HPDE6-E6E7 (cell line): ENCODE measurements around the gene CNTNAP2.

Experiments
- DNase-seq: peaks from one replicate; pipeline ENCODE4 v3.0.0; 2011; ENCODE audit warnings: missing footprints; ENCODE audit errors: extremely low spot score

The CNTNAP2 gene

GRCh38 chr7:146296028-146296427 is 179.4 kb downstream of the CNTNAP2 start:
- DNase-seq = no peak

- DNase-seq = no peak
These were observed 198.4 kb downstream of the CNTNAP2 start for GRCh38 chr7:146314962-146315361.

DNA sequence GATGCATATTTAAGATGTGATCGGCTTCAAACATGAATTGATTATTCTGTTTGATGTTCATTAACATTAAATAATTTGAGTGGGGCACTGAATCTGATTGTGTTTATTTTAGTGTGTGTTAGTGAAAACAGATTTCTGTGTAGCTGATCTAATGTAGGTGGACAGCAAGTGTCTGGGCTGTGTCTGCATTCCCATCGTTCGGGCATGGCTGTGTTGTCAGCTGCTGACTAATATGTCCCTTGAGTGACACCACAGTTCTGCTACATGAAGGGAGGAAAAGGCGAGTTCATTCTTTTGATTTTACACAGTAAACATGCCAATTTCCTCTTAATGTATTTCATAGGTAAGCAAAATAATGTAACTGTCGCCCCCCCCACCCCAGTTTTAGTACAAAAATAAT is 203.0 kb downstream of the CNTNAP2 start:
- DNase-seq = no peak

GRCh38 chr7:146321301-146321700 is 204.7 kb downstream of the CNTNAP2 start:
- no peak for DNase-seq

GRCh38 chr7:146331369-146331768 is 214.8 kb downstream of the CNTNAP2 start:
- DNase-seq = no peak

DNA sequence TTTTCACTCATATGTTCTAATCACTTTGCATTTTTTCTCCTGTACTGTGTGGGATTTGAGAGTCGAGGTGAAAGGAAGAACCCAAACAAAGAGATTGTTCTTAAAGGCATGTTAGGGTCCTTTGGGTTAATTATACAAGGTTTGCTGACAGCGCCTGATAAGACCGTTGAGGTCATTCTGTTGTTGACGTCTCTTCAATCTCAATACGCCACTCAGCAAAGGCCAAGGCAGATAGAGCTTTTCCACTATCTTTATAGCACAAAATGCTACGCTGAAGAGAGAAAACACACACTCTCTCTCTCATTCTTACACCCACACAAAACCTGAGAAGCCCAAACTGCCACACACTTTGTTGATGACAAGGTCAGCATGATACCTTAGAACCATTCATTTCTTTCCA is 228.7 kb downstream of the CNTNAP2 start:
- DNase-seq = no peak

DNA sequence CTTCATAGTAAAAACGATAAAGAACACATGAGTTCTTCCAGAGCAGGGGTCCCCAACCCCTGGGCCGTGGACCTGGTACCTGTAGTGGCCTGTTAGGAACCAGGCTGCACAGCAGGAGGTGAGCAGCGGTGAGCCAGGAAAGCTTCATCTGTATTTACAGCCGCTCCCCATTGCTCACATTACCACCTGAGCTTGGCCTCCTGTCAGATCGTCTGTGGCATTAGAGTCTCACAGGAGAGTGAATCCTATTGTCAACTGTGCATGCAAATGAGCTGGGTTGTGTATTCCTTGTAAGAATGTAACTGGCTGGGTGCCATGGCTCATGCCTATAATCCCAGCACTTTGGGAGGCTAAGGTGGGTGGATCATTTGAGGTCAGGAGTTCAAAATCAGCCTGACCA is 229.5 kb downstream of the CNTNAP2 start:
- DNase-seq = no peak

- DNase-seq = no peak
These were observed 238.6 kb downstream of the CNTNAP2 start for GRCh38 chr7:146355216-146355615.

GRCh38 chr7:146359176-146359575 is 242.6 kb downstream of the CNTNAP2 start:
- no peak for DNase-seq

GRCh38 chr7:146366938-146367337 is 250.3 kb downstream of the CNTNAP2 start:
- no peak for DNase-seq

DNA sequence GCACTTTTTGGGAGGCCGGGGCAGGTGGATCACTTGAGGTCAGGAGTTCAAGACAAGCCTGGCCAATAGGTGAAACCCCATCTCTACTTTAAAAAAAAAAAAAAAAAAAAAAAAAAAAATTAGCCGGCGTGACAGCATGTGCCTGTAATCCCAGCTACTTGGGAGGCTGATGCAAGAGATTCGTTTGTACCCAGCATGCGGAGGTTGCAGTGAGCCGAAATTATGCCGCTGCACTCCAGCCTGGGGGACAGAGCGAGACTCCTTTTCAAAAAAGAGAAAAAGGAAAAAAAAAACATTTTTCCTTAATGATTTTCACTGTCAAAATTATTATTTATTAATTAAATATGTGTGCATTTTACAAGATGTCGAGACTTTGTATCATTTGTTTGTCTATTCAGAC is 253.6 kb downstream of the CNTNAP2 start:
- no peak for DNase-seq

GRCh38 chr7:146375170-146375569 is 258.6 kb downstream of the CNTNAP2 start:
- no peak for DNase-seq

DNA sequence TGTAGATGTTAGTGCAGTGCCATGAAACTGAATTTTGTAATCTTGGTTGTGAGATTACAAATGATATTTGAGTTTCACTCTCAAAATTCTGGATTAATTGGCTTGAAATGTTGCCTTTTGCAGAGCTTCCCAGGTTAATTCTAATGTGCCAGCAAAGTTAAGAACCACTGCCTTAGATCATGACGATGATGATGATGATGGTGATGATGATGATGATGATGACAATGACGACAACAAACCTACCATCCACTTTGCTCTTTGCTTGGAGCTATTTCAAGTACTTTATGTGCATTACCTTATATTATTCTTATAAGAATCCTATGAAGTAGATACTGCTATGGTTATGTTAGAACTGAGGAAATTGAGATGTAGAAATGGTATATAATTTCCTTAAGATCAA is 261.6 kb downstream of the CNTNAP2 start:
- DNase-seq = no peak

DNA sequence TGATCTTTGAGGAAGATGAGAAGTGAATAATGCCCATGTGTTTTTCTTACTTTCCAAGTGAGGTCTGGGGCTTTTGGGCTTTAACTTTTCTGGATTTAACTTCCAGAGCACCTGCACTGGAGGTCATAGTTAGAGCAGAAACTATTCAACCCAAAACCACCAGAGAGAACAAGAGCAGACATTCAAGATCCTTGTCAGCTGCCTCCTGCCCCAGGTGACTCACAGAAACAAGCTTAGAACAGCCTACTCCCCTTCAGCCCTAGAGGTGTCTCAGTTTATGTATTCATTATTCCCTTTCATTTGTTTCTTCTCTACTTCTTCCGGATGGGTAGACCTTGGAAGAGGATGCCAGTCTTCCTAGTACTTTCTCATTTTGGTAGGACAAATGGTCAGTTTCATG is 270.5 kb downstream of the CNTNAP2 start:
- no peak for DNase-seq

DNA sequence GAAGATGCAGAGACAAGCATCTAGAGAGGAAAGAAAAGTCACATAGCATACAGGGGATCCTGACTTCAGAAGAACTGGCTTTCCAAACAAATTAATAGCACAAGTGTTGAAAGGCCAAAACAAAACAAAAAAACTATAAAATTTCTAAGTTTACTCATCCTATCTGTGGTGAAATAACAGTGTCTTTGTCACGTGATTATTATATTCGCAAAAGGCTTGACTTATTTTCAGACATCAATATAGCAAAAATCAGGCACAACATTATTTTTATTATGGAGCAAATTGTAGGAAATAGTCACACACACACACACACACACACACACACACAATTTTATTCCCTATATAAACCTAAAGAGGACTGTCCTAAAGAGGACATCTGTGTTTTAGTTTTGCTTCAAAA is 272.3 kb downstream of the CNTNAP2 start:
- no peak for DNase-seq

DNA sequence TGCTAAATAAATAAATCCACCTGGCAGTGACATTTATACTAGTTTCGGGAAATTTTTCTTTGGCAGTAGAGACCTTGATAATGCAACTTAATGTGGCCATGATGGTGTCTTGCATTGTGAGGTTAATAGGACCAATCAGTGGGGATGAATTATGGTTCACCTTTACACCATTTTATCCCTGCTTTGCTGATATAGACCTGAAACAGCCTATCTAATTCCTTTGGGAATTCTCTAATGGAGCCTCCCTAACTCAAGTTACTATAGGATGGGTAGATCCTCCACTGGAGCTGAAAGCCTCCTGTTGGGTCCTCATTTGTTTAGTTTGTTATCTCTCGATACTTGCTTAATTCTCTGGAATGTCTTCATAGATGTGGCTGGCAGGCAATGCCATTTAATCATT is 276.7 kb downstream of the CNTNAP2 start:
- no peak for DNase-seq

DNA sequence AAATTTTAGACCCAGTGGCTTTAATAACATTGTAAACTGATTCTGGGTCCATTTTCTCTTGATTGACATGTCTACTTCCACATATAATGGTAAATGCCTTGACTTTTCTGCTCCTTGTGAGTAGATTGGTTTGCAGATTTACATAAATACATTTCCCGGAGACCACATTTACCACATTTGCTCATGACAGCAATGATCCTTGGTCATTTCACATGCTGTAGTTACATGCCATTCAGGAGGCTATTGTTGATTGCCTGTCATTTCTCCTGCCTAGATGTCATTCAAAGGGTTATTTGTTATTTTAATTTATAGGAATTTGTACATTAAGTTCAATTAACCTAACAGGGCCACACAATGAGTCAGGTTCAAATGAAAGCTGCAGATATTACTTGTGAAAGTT is 280.5 kb downstream of the CNTNAP2 start:
- DNase-seq = no peak

- no peak for DNase-seq
These were observed 285.3 kb downstream of the CNTNAP2 start for GRCh38 chr7:146401939-146402338.

- DNase-seq = no peak
These were observed 289.1 kb downstream of the CNTNAP2 start for GRCh38 chr7:146405737-146406136.

DNA sequence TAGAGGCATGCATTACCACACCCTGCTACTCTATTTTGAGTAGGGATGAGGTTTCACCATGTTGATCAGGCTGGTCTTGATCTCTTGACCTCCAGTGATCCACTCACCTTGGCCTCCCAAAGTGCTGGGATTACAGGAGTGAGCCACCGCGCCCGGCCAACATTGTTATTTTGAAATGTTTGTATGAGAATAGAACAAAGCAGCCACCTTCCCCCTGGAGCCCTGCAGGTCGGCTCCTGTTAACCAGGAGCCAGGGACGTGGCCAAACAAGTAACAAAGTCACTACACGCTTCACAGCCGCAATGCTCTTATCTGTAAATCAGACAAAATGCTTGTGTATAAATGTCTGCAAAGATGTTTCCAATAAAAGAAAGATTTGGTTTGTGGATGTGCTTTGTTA is 295.4 kb downstream of the CNTNAP2 start:
- DNase-seq = no peak

GRCh38 chr7:146412781-146413180 is 296.2 kb downstream of the CNTNAP2 start:
- no peak for DNase-seq

DNA sequence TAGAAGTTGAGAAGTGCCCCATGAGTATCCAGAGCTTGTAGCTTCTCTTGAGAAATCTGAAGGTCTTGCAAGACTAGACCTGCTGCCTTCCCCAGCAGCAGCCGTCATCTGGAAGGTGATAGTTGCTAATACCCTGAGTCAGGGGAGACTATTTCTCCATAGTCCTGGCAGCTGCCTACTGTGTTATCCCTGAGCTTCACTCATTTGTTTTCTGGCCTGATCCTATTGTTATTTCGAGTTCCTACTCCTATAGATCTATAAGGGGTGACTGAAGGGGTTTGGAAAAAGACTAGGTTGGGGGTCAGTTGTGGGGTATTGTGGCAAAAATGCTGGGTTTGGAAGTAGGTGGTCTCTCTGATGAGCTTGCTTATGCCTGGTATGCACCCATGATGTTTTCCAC is 297.8 kb downstream of the CNTNAP2 start:
- no peak for DNase-seq

GRCh38 chr7:146414937-146415336 is 298.3 kb downstream of the CNTNAP2 start:
- no peak for DNase-seq

DNA sequence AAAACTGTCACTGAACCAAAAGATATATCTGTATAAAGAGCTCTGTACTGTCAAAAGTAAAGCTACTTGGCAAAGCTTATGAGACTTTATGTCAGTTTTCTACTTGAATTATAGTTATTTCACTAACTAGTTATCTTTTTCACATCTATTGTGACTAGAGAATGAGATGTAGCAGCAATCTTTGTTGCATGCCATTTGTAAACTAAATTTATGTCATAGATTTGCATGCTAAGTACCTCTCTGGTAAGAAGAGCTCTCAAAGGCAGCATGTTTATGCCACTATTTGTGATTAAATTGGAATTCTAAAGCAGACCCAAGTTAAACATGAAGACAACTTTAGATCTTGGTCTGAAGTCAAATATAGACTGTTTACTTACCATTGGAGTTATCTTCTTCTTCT is 300.6 kb downstream of the CNTNAP2 start:
- DNase-seq = no peak

DNA sequence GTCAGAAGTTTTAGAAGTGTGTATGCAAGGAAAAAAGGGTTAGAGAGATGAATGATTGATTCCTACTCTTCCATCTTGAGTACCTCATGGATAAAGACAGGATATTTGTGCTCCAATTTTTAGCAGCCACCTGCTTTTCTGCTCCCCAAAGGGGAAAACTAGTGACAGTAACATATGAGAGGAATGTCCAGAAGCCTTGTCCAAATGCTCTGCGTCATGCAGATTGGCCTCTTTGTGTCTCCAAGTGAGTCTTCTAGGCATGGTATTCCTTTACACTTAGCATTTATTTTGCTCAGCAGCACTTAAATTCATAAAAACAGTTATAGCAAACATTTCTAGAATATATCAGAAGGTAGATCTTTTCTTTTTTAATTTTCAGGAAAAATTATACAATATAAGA is 306.8 kb downstream of the CNTNAP2 start:
- DNase-seq = no peak
